Measurements from ENCODE around the gene TMEM215.

DNA sequence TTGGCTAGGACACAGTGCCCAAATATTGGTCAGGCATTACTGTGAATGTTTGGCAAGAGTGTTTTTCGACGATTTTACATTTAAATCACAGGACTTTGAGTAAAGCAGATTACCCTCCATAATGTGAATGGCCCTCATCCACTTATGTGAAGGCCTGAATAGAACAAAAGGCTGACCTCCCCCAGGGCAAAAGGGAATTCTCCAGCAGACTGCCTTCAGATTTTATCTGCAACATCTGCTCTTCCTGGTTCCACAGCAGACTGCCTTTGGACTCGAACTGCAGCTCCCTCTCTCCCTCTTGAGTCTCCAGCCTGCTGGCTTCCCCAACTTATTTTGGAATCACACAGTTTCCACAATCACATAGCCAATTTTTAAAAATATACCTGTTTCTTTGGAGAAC lies 7.1 kb upstream of the TMEM215 start:
- TF ChIP-seq, protein P1, sequence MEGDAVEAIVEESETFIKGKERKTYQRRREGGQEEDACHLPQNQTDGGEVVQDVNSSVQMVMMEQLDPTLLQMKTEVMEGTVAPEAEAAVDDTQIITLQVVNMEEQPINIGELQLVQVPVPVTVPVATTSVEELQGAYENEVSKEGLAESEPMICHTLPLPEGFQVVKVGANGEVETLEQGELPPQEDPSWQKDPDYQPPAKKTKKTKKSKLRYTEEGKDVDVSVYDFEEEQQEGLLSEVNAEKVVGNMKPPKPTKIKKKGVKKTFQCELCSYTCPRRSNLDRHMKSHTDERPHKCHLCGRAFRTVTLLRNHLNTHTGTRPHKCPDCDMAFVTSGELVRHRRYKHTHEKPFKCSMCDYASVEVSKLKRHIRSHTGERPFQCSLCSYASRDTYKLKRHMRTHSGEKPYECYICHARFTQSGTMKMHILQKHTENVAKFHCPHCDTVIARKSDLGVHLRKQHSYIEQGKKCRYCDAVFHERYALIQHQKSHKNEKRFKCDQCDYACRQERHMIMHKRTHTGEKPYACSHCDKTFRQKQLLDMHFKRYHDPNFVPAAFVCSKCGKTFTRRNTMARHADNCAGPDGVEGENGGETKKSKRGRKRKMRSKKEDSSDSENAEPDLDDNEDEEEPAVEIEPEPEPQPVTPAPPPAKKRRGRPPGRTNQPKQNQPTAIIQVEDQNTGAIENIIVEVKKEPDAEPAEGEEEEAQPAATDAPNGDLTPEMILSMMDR (IDR thresholded peaks at IDR 0.05; ENCODE audit: low read length): no peak
- TF ChIP-seq EZH2 (IDR thresholded peaks at IDR 0.05; ENCODE audit: borderline replicate concordance, low read length): no peak

Measured in OCI-LY1 (cell line).